ENCODE measurements around the gene PCDHGA1.

PCDHGA1 gene

GRCh38 chr5:141547921-141548320 lies 217.6 kb downstream of the PCDHGA1 start:
- no peak for DNase-seq

- DNase-seq, result peak; percentile 81 to 84
These were observed 227.4 kb downstream of the PCDHGA1 start for GRCh38 chr5:141557681-141558136.

DNA sequence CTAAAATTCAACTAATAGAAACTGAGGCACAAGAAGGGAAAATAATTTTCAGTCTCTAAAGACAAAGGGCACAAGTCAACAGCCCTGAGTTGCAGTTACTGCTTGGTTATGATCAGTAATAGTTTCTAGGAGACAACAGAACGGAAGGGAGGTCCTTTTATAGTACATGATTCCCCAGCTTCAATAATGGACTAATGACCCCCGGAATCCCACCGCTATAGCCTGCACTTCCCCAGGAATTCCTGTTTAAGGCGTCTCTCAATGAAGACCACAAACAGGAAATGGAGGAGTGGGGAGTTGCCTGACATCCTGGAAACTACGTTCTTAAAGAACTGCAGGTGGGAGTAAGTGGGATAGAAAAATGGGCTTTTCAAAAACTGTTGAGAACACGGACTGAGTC lies 227.8 kb downstream of the PCDHGA1 start:
- DNase-seq, result no peak

DNA sequence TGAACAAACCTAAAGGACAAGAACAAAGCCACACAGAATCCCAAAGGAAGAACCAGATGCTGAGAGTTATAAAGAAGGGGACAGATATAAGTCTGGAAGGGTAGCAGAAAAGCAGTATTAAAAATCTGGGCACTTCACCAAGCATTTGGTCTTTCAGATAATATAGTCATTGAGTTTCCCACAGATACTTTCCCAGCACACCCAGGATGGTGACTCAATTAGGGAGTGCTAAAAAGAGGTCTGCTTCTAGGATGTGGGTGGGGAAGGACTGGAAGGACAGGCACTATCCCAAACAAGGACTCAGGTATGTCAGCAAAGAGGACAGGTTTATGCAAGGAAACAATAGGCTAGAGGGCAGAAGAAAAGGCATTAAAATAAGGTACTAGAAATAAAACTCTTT lies 229.1 kb downstream of the PCDHGA1 start:
- DNase-seq, result no peak

GRCh38 chr5:141560151-141560550 lies 229.8 kb downstream of the PCDHGA1 start:
- DNase-seq, result no peak

DNA sequence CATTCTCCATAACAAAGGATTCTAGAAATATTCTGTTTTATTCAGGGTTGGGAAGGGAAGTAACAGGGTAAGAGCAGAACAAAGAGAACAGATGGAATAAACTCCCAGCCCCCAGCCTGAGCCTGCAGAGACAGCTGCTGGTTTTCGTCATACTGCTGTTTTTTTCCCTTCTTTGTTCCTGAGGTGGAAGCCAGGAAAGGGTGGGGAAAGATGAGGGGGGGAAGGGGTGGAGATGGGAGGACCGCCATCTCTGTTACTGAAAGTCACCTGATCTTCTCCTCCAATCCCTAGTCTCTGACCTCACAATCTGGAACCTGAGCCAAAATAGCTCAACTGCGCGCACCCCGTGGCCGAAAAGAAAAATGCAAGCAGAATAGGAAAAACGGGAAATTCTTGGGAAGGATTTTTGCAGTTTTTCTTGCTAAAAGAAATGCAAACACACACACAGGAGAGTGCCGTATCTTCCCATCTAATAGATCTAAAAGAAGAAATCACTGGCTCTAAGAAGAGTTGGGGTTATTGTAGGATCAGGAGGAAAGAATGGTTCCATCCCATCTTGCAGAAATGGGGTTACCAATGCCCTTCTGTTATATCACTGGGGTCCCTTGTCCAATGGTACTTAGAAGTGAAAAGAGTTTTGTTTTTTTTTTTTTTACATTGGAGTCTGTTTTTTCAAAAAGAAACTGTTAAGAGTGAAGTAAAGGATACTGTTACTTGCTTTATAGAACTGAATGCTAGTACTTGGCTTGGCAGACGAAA lies 230.6 kb downstream of the PCDHGA1 start:
- no peak for DNase-seq

Measured in activated CD4-positive, alpha-beta T cell treated with anti-CD3 and anti-CD28 coated beads, Interleukin-2, amount 50 U/mL, for 48 hours (primary cell).